D721Med (cell line): ENCODE results near the gene OBSCN.

ENCODE experiments used
- DNase-seq: peaks from one replicate; pipeline ENCODE4 v3.0.0; 2011; ENCODE audit warnings: low spot score; ENCODE audit not compliant: insufficient read length
- FAIRE-seq: peaks from 2 replicates; lab custom pipeline; 2011; peaks lifted over from hg19 to GRCh38; lab: Jason Lieb, UNC
- TF ChIP-seq, protein P1 (sequence below): IDR thresholded peaks from 2 replicates; pipeline ENCODE4 v1.5.1; 2012; ENCODE audit warnings: mild to moderate bottlenecking, control low read depth; ENCODE audit not compliant: insufficient read depth; ENCODE audit errors: missing control alignments

OBSCN gene

DNA sequence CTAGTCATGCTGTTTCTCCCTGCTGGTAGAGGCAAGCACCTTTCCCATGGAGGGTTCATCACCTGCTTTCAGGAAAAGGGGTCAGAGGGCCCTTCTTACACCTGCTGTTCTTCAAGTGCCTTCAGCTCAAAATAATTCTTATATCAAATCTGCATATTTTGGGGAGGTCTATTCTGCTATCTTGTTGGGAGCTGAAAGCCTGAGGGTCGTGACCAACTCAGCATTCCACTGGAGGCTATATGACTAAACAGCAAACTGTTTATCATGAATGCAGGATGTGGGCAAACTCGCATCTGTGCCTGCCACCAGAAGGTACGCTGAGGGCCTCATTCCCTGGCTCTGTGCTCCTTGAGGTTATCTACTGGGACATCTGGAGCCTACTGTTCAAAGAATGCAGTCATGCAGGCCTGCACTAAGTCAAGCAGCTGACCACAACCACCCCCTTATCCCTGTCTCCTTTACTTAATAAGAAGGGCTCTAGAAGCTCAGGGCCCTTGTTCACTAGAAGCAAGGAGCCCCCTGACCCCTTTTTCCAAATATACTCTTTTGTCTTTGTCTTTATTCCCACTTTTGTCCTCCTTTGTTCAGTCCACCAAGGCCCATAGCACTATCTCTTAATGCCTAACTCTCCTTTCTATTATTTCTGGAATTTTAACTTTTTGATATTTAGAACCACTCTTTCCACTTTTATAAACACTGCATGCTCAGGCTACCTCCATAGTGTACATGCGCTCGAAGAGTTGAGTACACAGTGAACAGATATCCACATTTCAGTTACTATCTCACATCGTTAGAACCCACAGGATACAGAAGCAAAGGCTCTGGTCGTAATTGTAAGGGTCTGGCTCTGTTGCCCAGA lies 213.4 kb downstream of the OBSCN start:
- FAIRE-seq (no peak), DNase-seq (no peak)
- TF ChIP-seq, protein P1, sequence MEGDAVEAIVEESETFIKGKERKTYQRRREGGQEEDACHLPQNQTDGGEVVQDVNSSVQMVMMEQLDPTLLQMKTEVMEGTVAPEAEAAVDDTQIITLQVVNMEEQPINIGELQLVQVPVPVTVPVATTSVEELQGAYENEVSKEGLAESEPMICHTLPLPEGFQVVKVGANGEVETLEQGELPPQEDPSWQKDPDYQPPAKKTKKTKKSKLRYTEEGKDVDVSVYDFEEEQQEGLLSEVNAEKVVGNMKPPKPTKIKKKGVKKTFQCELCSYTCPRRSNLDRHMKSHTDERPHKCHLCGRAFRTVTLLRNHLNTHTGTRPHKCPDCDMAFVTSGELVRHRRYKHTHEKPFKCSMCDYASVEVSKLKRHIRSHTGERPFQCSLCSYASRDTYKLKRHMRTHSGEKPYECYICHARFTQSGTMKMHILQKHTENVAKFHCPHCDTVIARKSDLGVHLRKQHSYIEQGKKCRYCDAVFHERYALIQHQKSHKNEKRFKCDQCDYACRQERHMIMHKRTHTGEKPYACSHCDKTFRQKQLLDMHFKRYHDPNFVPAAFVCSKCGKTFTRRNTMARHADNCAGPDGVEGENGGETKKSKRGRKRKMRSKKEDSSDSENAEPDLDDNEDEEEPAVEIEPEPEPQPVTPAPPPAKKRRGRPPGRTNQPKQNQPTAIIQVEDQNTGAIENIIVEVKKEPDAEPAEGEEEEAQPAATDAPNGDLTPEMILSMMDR: no peak

DNA sequence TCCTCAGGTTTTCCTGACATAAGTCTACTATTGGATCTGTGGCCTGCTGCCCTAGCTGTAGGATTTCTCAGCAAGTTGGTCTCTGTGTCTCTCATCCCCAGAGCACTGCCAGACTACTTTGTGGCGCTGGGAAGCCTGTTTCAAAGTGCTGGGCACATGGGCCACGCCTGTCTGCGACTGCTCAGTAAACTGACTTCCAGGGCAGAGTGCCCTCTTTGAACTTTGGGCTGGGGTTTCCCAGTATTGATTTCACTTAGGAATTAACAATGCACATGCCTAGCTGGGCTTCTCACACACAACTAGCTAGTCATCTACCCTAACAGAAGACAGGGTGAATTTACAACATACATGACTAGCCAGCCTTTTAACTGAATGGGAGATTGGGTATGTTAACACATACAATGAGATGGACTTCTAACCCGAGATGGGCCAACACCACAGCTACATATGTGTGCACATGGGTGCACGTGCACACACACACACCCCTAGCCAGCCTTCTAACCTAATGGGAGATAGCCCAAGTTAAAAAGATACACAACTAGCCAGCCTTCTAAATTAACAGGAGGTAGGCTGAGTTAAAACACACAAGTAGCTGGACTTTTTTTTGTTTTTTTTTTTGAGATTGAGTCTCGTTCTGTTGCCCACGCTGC lies 215.7 kb downstream of the OBSCN start:
- TF ChIP-seq, protein P1: no peak
- no peak for FAIRE-seq
- DNase-seq: no peak

DNA sequence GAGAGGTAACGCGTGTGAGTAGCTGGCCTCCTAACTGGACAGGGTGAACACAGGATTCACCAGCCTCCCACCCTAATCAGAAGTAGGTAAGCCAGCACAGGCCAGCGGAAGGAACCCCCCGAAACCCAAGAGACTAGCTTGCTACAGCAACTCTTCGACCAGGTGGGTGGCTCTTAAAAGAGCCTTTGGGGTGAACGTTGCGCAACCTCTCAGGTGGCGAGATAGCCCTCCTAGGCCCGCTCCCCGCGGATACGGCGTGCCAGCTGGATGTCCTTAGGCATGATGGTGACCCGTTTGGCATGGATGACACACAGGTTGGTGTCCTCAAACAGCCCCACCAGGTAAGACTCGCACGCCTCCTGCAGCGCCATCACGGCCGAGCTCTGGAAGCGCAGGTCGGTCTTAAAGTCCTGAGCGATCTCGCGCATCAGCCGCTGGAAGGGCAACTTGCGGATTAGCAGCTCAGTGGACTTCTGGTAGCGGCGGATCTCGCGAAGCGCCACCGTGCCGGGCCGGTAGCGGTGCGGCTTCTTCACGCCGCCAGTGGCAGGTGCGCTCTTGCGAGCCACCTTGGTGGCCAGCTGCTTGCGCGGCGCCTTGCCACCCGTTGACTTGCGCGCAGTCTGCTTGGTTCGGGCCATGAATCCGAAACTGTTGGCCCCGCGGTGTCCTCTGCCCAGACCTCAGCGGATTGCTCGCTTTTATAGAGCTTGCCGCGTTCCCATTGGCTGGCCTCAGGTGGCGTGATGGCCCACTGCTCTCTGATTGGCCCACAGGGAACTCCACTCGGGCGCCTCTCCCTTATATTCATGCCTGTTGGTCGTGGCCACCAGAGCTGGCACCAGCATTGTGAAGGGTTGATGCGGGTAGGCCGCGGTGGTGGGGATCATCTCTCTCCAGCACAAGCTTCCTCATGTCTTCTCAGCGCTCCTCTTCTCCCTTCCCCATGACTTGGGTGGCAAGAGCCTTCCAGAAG lies 217.1 kb downstream of the OBSCN start:
- FAIRE-seq: no peak
- DNase-seq: no peak
- TF ChIP-seq, protein P1: no peak

DNA sequence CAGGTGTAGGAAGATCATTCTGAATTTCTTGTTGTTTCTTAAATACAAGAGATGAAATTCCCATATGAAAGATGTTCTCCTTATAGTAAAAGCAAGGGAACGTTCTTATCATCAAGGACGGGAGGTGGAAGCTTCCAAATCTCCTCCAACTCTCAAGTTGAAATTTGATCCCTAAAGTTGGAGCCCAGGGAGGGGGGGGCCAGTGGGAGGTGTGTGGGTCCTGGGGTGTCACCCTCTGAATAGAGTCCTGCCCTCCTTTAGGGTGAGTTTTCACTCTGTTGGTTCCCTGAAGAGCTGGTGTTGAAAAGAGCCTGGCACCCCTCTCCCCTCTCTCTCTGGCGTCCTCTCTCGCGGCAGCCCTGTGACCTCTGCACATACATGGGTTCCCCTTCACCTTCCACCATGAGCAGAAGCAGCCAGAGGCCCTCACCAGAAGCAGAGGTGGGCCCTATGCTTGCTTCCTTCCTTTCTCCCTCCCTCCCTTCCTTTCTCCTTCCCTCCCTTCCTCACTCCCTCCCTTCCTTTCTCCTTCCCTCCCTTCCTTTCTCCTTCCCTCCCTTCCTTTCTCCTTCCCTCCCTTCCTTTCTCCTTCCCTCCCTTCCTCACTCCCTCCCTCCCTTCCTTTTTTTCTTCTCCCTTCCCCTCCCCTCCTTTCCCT lies 218.8 kb downstream of the OBSCN start:
- TF ChIP-seq, protein P1: no peak
- FAIRE-seq: no peak

DNA sequence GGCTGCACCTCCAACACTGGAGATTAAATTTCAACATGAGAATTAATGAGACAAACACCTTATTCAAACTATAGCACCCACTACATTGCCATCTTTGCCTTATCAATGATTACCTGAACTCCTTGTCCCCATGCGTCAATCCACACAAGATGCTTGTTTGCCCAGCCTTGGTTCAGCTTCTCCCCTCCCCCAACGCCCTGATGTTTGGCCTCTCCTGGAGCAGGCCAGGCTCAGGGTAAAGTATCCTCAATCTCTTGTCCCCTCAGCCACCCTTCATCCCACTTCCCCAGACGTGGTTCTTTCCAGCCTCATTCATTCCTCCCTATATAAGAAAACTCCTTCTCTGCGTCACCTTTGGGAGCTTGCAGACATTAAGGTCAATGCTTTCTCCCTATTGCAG lies 220.6 kb downstream of the OBSCN start:
- FAIRE-seq: no peak
- TF ChIP-seq, protein P1: no peak

More for the DNA sequence above, 218.8 kb downstream of the OBSCN start:
- DNase-seq: no peak

More for the DNA sequence above, 220.6 kb downstream of the OBSCN start:
- DNase-seq: no peak
